Endodermal cell (in vitro differentiated cells): ENCODE data around the gene SLC25A21. TPM values are rescaled to one million over a fixed set of nuclear protein-coding genes. Genes with fewer than 3 reads are reported as not detected.

ENCODE experiments used
- DNase-seq: peaks from one replicate; pipeline ENCODE4 v3.0.0-alpha.2; 2017
- H3K27ac ChIP-seq: 2 replicates; pipeline ENCODE4 v1.5.1; 2013; ENCODE audit warnings: mild to moderate bottlenecking, low read depth, low read length, moderate library complexity
- H3K27me3 ChIP-seq: 2 replicates; pipeline ENCODE4 v1.6.1; 2013; ENCODE audit warnings: mild to moderate bottlenecking, low read length, moderate library complexity; ENCODE audit not compliant: insufficient read depth, control insufficient read depth, poor library complexity, severe bottlenecking
- H3K36me3 ChIP-seq: 2 replicates; pipeline ENCODE4 v1.7.0; 2013; ENCODE audit warnings: mild to moderate bottlenecking, low read length, moderate library complexity; ENCODE audit not compliant: control insufficient read depth, insufficient read depth
- H3K4me1 ChIP-seq: one replicate; pipeline ENCODE4 v1.7.0; 2013; ENCODE audit warnings: low read length; ENCODE audit not compliant: control insufficient read depth, insufficient read depth
- H3K4me3 ChIP-seq: 2 replicates; pipeline ENCODE4 v1.5.1; 2013; ENCODE audit warnings: mild to moderate bottlenecking, low read length, moderate library complexity
- H3K9ac ChIP-seq: 2 replicates; pipeline ENCODE4 v1.6.1; 2013; ENCODE audit warnings: mild to moderate bottlenecking, low read length, moderate library complexity; ENCODE audit not compliant: poor library complexity, severe bottlenecking; ENCODE audit errors: extremely low read depth
- H3K9me3 ChIP-seq: 2 replicates; pipeline ENCODE4 v1.6.1; 2013; ENCODE audit warnings: mild to moderate bottlenecking, low read length, moderate library complexity; ENCODE audit not compliant: control insufficient read depth
- H3K27ac Mint-ChIP-seq: 2 replicates; pipeline ENCODE4 v1.8.0; 2020; ENCODE audit warnings: mixed read lengths
- H3K27me3 Mint-ChIP-seq: 2 replicates; pipeline ENCODE4 v1.8.0; 2021; ENCODE audit warnings: mild to moderate bottlenecking, mixed read lengths; ENCODE audit not compliant: insufficient read depth
- H3K36me3 Mint-ChIP-seq: 2 replicates; pipeline ENCODE4 v1.8.0; 2020; ENCODE audit warnings: low read depth, mixed read lengths
- H3K4me1 Mint-ChIP-seq: 2 replicates; pipeline ENCODE4 v1.8.0; 2020; ENCODE audit warnings: mixed read lengths
- H3K4me3 Mint-ChIP-seq: 2 replicates; pipeline ENCODE4 v1.8.0; 2020; ENCODE audit warnings: mild to moderate bottlenecking, moderate library complexity, mixed read lengths
- H3K9me3 Mint-ChIP-seq: 2 replicates; pipeline ENCODE4 v1.8.0; 2020; ENCODE audit warnings: mild to moderate bottlenecking, mixed read lengths
- CTCF ChIP-seq: fragments of 200-600 bp; sonication (generic); conservative IDR thresholded peaks from 2 replicates; pipeline ENCODE4 v1.5.0; 2021; ENCODE audit warnings: antibody characterized with exemption, mild to moderate bottlenecking
- WGBS, 2 experiments: methylation state at CpG; one replicate each; pipeline versions ENCODE4 v1.1.5 to v1.1.7; 2013; ENCODE audit warnings: missing lambda C conversion rate in 2 of 2, mixed read lengths in 1 of 2; ENCODE audit not compliant: insufficient coverage in 1 of 2, insufficient read length in 1 of 2; 5-methylcytosine and 5-hydroxymethylcytosine counted together
- total RNA-seq, 2 donors: library from RNA; stranded (reverse); fragmentation: NEBNext Ultra II Directional in 1 of 2; extraction: Animal tissue kit (Norgen Biotek cat#: 25700) in 1 of 2; gene quantifications; 2 replicates in 1 of 2; 3 replicates in 1 of 2; pipeline ENCODE4 v1.2.1, GENCODE V29; 2021

The SLC25A21 gene
- total RNA-seq, 2 donors from 2014 or later: 1.9 TPM

- Mint-ChIP-seq H3K27ac (no peak overlapping the region), H3K4me3 (no peak overlapping the region), H3K4me1 (peaks cover 6% of the 10 kb centered on the region), H3K27me3 (no peaks in the 10 kb centered on the region), H3K36me3 (no peaks in the 10 kb centered on the region), H3K9me3 (no peaks in the 10 kb centered on the region)
- Histone ChIP-seq H3K9me3 (no peaks in the 10 kb centered on the region), H3K27me3 (no peaks in the 10 kb centered on the region), H3K36me3 (no peaks in the 10 kb centered on the region), H3K4me1 (peaks cover 3% of the 10 kb centered on the region), H3K27ac (no peak overlapping the region), H3K4me3 (no peak overlapping the region), H3K9ac (no peak overlapping the region)
- TF ChIP-seq CTCF: no peak
- no peak for DNase-seq
- WGBS, 2 experiments: 83 to 100% methylated on average over 1 of the region's 1 CpG
These were observed 198.5 kb downstream of the SLC25A21 start for GRCh38 chr14:36973806-36974442.

- no peak overlapping the region for H3K9ac ChIP-seq
- H3K9me3 ChIP-seq: no peaks in the 10 kb centered on the region
- peaks cover 3% of the 10 kb centered on the region for H3K27me3 Mint-ChIP-seq
- peaks cover 8% of the 10 kb centered on the region for H3K27me3 ChIP-seq
- no peak overlapping the region for H3K4me3 ChIP-seq
- H3K4me3 Mint-ChIP-seq: no peak overlapping the region
- no peaks in the 10 kb centered on the region for H3K9me3 Mint-ChIP-seq
- no peak for TF ChIP-seq CTCF
- no peak overlapping the region for H3K27ac ChIP-seq
- no peaks in the 10 kb centered on the region for H3K36me3 Mint-ChIP-seq
- peaks cover 12% of the 10 kb centered on the region for H3K4me1 ChIP-seq
- H3K4me1 Mint-ChIP-seq: peaks cover 7% of the 10 kb centered on the region
- WGBS, 2 experiments: 92 to 93% methylated on average over 5 to 9 of the region's 9 CpGs
- no peaks in the 10 kb centered on the region for H3K36me3 ChIP-seq
- DNase-seq: no peak
- no peak overlapping the region for H3K27ac Mint-ChIP-seq
These were observed 201.0 kb downstream of the SLC25A21 start for GRCh38 chr14:36971263-36971855.

- Histone ChIP-seq H3K4me1 (peaks cover 12% of the 10 kb centered on the region), H3K36me3 (no peaks in the 10 kb centered on the region), H3K27me3 (peaks cover 8% of the 10 kb centered on the region), H3K27ac (no peak overlapping the region), H3K4me3 (no peak overlapping the region), H3K9me3 (no peaks in the 10 kb centered on the region), H3K9ac (no peak overlapping the region)
- H3K4me1 Mint-ChIP-seq: peaks cover 10% of the 10 kb centered on the region
- H3K27ac Mint-ChIP-seq: no peak overlapping the region
- no peaks in the 10 kb centered on the region for H3K36me3 Mint-ChIP-seq
- H3K9me3 Mint-ChIP-seq: no peaks in the 10 kb centered on the region
- no peak overlapping the region for H3K4me3 Mint-ChIP-seq
- DNase-seq: no peak
- no peak for TF ChIP-seq CTCF
- 74 to 84% methylated on average over 7 to 9 of the region's 9 CpGs for WGBS, 2 experiments
- H3K27me3 Mint-ChIP-seq: peaks cover 3% of the 10 kb centered on the region
These were observed 204.4 kb downstream of the SLC25A21 start for GRCh38 chr14:36967892-36968555.
